ENCODE results near the gene IKZF1.

IKZF1 gene

GRCh38 chr7:50356212-50356944, 51.9 kb downstream of the IKZF1 start:
- H2AK5ac ChIP-seq (ENCODE audit: low read depth, low read length): no peak overlapping the region
- H2BK15ac ChIP-seq (ENCODE audit: low read length): no peak overlapping the region
- no peaks in the 10 kb centered on the region for H3K9me3 ChIP-seq (replicated peaks in 1 of 2; ENCODE audit: control insufficient read depth in 2 of 2, insufficient read depth in 1 of 2, low read depth in 1 of 2, low read length in 2 of 2)
- H2BK12ac ChIP-seq (ENCODE audit: low read length): no peak overlapping the region
- peak overlapping the region; percentile 25 for H3K23ac ChIP-seq (ENCODE audit: low read depth, low read length, poor library complexity)
- no peak overlapping the region for H3K27ac ChIP-seq (replicated peaks; ENCODE audit: low read length)
- no peak overlapping the region for H3K18ac ChIP-seq (ENCODE audit: low read length)
- whole genome bisulfite sequencing, 2 donors (ENCODE audit: extremely low coverage in 2 of 2, insufficient read length in 2 of 2, insufficient replicate concordance in 1 of 2): no CpG with 5 or more reads among the region's 15 CpGs
- H3K27me3 ChIP-seq (ENCODE audit: control insufficient read depth in 3 of 3, insufficient read depth in 3 of 3, low read depth in 1 of 3, low read length in 3 of 3): no peaks in the 10 kb centered on the region
- H4K8ac ChIP-seq (ENCODE audit: low read depth, low read length): no peak overlapping the region
- H3K4me1 ChIP-seq (ENCODE audit: control insufficient read depth in 2 of 2, insufficient read depth in 1 of 2, low read depth in 1 of 2, low read length in 2 of 2): peaks cover 0 to 10% of the 10 kb centered on the region in 2 donors
- no peak overlapping the region for H3K4me3 ChIP-seq (ENCODE audit: low read length in 2 of 2)
- no peak for DNase-seq (ENCODE audit: low spot score)
- peak overlapping the region; percentile 41 for H3K14ac ChIP-seq (ENCODE audit: low read length)
- no peak overlapping the region for H2AFZ ChIP-seq (ENCODE audit: low read length)
- no peak overlapping the region for H3K4ac ChIP-seq (ENCODE audit: low read length)
- no peaks in the 10 kb centered on the region for H3K36me3 ChIP-seq (replicated peaks in 1 of 2; ENCODE audit: control insufficient read depth in 2 of 2, insufficient read depth in 2 of 2, low read length in 2 of 2)
- H2BK5ac ChIP-seq (ENCODE audit: low read length): no peak overlapping the region
- H2BK120ac ChIP-seq (ENCODE audit: low read depth, low read length): no peak overlapping the region
- no peak overlapping the region for H3K9ac ChIP-seq (ENCODE audit: low read depth, low read length, poor library complexity)
- no peak overlapping the region for H4K91ac ChIP-seq (ENCODE audit: low read depth, low read length, poor library complexity)
- no peaks in the 10 kb centered on the region for H3K79me1 ChIP-seq (ENCODE audit: low read depth, low read length)
- no peak overlapping the region for H3K4me2 ChIP-seq (ENCODE audit: insufficient read depth, low read length, poor library complexity, severe bottlenecking)

DNA sequence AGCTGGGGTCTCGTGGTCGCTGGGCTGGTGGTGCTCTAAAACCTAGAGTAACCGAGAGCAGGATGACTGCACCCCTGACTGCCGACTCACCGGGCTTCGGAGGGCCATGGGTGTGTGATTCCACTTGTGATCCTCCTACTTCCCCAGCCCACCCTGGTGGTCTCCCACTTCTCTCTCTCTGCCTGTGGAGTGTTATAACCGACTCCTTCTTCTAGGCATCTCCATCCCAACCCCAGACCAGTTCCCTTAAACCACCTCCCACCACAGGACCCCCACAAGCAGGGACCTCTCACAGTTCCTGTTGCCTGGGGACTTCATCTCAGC, 52.4 kb downstream of the IKZF1 start:
- no peak overlapping the region for H3K18ac ChIP-seq (ENCODE audit: low read length)
- H3K79me1 ChIP-seq (ENCODE audit: low read depth, low read length): no peaks in the 10 kb centered on the region
- H2BK5ac ChIP-seq (ENCODE audit: low read length): no peak overlapping the region
- no peak overlapping the region for H3K14ac ChIP-seq (ENCODE audit: low read length)
- no peak for DNase-seq (ENCODE audit: low spot score)
- no CpG with 5 or more reads among the region's 7 CpGs for WGBS, 2 donors (ENCODE audit: extremely low coverage in 2 of 2, insufficient read length in 2 of 2, insufficient replicate concordance in 1 of 2)
- no peak overlapping the region for H3K9ac ChIP-seq (ENCODE audit: low read depth, low read length, poor library complexity)
- H3K4me1 ChIP-seq (ENCODE audit: control insufficient read depth in 2 of 2, insufficient read depth in 1 of 2, low read depth in 1 of 2, low read length in 2 of 2): peaks cover 0 to 10% of the 10 kb centered on the region in 2 donors
- no peak overlapping the region for H2BK15ac ChIP-seq (ENCODE audit: low read length)
- no peak overlapping the region for H4K91ac ChIP-seq (ENCODE audit: low read depth, low read length, poor library complexity)
- no peak overlapping the region for H4K8ac ChIP-seq (ENCODE audit: low read depth, low read length)
- H2AFZ ChIP-seq (ENCODE audit: low read length): no peak overlapping the region
- H2BK12ac ChIP-seq (ENCODE audit: low read length): no peak overlapping the region
- no peak overlapping the region for H3K4me2 ChIP-seq (ENCODE audit: insufficient read depth, low read length, poor library complexity, severe bottlenecking)
- H3K4me3 ChIP-seq (ENCODE audit: low read length in 2 of 2): no peak overlapping the region
- H3K23ac ChIP-seq (ENCODE audit: low read depth, low read length, poor library complexity): peak overlapping the region; percentile 25
- H3K27me3 ChIP-seq (ENCODE audit: control insufficient read depth in 3 of 3, insufficient read depth in 3 of 3, low read depth in 1 of 3, low read length in 3 of 3): no peaks in the 10 kb centered on the region
- H2AK5ac ChIP-seq (ENCODE audit: low read depth, low read length): no peak overlapping the region
- H3K9me3 ChIP-seq (replicated peaks in 1 of 2; ENCODE audit: control insufficient read depth in 2 of 2, insufficient read depth in 1 of 2, low read depth in 1 of 2, low read length in 2 of 2): no peaks in the 10 kb centered on the region
- H3K27ac ChIP-seq (replicated peaks; ENCODE audit: low read length): no peak overlapping the region
- H3K36me3 ChIP-seq (replicated peaks in 1 of 2; ENCODE audit: control insufficient read depth in 2 of 2, insufficient read depth in 2 of 2, low read length in 2 of 2): no peaks in the 10 kb centered on the region
- H2BK120ac ChIP-seq (ENCODE audit: low read depth, low read length): no peak overlapping the region
- no peak overlapping the region for H3K4ac ChIP-seq (ENCODE audit: low read length)

DNA sequence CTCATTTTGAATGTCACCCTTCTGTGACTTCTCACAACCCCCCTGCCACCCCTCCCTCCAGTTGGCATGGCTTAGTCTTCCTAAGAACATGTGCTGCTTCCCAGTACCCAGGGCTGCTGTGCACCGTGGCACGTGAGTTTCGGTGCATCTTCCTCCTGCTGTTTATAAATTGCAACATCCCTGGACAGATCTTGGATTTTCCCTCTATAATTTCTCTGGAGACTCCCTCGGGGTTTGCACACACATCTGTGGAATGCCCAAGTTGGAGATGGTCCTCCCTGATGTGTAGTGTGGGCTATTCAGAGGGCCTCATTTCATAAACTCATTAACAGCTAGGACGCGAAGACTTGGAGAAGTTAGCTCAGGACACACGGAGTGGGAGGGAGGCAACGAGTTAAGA, 52.9 kb downstream of the IKZF1 start:
- Histone ChIP-seq H3K4ac (ENCODE audit: low read length) (no peak overlapping the region), H3K23ac (ENCODE audit: low read depth, low read length, poor library complexity) (no peak overlapping the region), H2BK12ac (ENCODE audit: low read length) (no peak overlapping the region), H3K27me3 (ENCODE audit: control insufficient read depth in 3 of 3, insufficient read depth in 3 of 3, low read depth in 1 of 3, low read length in 3 of 3) (no peaks in the 10 kb centered on the region), H3K9ac (ENCODE audit: low read depth, low read length, poor library complexity) (no peak overlapping the region), H3K18ac (ENCODE audit: low read length) (no peak overlapping the region), H2BK5ac (ENCODE audit: low read length) (no peak overlapping the region), H4K91ac (ENCODE audit: low read depth, low read length, poor library complexity) (no peak overlapping the region), H3K4me3 (ENCODE audit: low read length in 2 of 2) (no peak overlapping the region), H3K4me1 (ENCODE audit: control insufficient read depth in 2 of 2, insufficient read depth in 1 of 2, low read depth in 1 of 2, low read length in 2 of 2) (peaks cover 0 to 10% of the 10 kb centered on the region in 2 donors), H3K27ac (replicated peaks; ENCODE audit: low read length) (no peak overlapping the region), H3K14ac (ENCODE audit: low read length) (no peak overlapping the region), H2AFZ (ENCODE audit: low read length) (no peak overlapping the region), H3K4me2 (ENCODE audit: insufficient read depth, low read length, poor library complexity, severe bottlenecking) (no peak overlapping the region), H3K79me1 (ENCODE audit: low read depth, low read length) (no peaks in the 10 kb centered on the region), H2BK15ac (ENCODE audit: low read length) (no peak overlapping the region), H3K36me3 (replicated peaks in 1 of 2; ENCODE audit: control insufficient read depth in 2 of 2, insufficient read depth in 2 of 2, low read length in 2 of 2) (no peaks in the 10 kb centered on the region), H2AK5ac (ENCODE audit: low read depth, low read length) (peak overlapping the region; percentile 66), H2BK120ac (ENCODE audit: low read depth, low read length) (no peak overlapping the region), H3K9me3 (replicated peaks in 1 of 2; ENCODE audit: control insufficient read depth in 2 of 2, insufficient read depth in 1 of 2, low read depth in 1 of 2, low read length in 2 of 2) (no peaks in the 10 kb centered on the region), H4K8ac (ENCODE audit: low read depth, low read length) (no peak overlapping the region)
- DNase-seq (ENCODE audit: low spot score): no peak
- WGBS, 2 donors (ENCODE audit: extremely low coverage in 2 of 2, insufficient read length in 2 of 2, insufficient replicate concordance in 1 of 2): no CpG with 5 or more reads among the region's 8 CpGs

- no peak overlapping the region for H3K27ac ChIP-seq (replicated peaks; ENCODE audit: low read length)
- WGBS, 2 donors (ENCODE audit: extremely low coverage in 2 of 2, insufficient read length in 2 of 2, insufficient replicate concordance in 1 of 2): no CpG with 5 or more reads among the region's 13 CpGs
- H3K79me1 ChIP-seq (ENCODE audit: low read depth, low read length): no peaks in the 10 kb centered on the region
- no peak overlapping the region for H3K4me3 ChIP-seq (ENCODE audit: low read length in 2 of 2)
- H3K36me3 ChIP-seq (replicated peaks in 1 of 2; ENCODE audit: control insufficient read depth in 2 of 2, insufficient read depth in 2 of 2, low read length in 2 of 2): no peaks in the 10 kb centered on the region
- no peak overlapping the region for H3K23ac ChIP-seq (ENCODE audit: low read depth, low read length, poor library complexity)
- no peak overlapping the region for H3K4ac ChIP-seq (ENCODE audit: low read length)
- H2BK15ac ChIP-seq (ENCODE audit: low read length): no peak overlapping the region
- no peak for DNase-seq (ENCODE audit: low spot score)
- no peak overlapping the region for H2BK120ac ChIP-seq (ENCODE audit: low read depth, low read length)
- H3K9me3 ChIP-seq (replicated peaks in 1 of 2; ENCODE audit: control insufficient read depth in 2 of 2, insufficient read depth in 1 of 2, low read depth in 1 of 2, low read length in 2 of 2): no peaks in the 10 kb centered on the region
- H3K9ac ChIP-seq (ENCODE audit: low read depth, low read length, poor library complexity): no peak overlapping the region
- no peak overlapping the region for H3K14ac ChIP-seq (ENCODE audit: low read length)
- no peak overlapping the region for H2AK5ac ChIP-seq (ENCODE audit: low read depth, low read length)
- no peak overlapping the region for H4K91ac ChIP-seq (ENCODE audit: low read depth, low read length, poor library complexity)
- H2BK12ac ChIP-seq (ENCODE audit: low read length): no peak overlapping the region
- H3K18ac ChIP-seq (ENCODE audit: low read length): no peak overlapping the region
- H2AFZ ChIP-seq (ENCODE audit: low read length): no peak overlapping the region
- no peak overlapping the region for H4K8ac ChIP-seq (ENCODE audit: low read depth, low read length)
- H3K4me1 ChIP-seq (ENCODE audit: control insufficient read depth in 2 of 2, insufficient read depth in 1 of 2, low read depth in 1 of 2, low read length in 2 of 2): peaks cover 0 to 12% of the 10 kb centered on the region in 2 donors
- H2BK5ac ChIP-seq (ENCODE audit: low read length): no peak overlapping the region
- H3K27me3 ChIP-seq (ENCODE audit: control insufficient read depth in 3 of 3, insufficient read depth in 3 of 3, low read depth in 1 of 3, low read length in 3 of 3): no peaks in the 10 kb centered on the region
- no peak overlapping the region for H3K4me2 ChIP-seq (ENCODE audit: insufficient read depth, low read length, poor library complexity, severe bottlenecking)
Measured at GRCh38 chr7:50358041-50358705, 53.7 kb downstream of the IKZF1 start.
